WTC11 (cell line): Measurements from ENCODE around the gene APOH. TPM values are rescaled to one million over a fixed set of nuclear protein-coding genes. Genes with fewer than 3 reads are reported as not detected.
"Not testable (repeated sequence)": the region's sequence is repeated elsewhere in the genome, so short reads cannot be mapped to it uniquely, and the experiment has no call there.

Source experiments
- ATAC-seq: fragments of 200-7000 bp; cut with Tn5 transposase; 2 replicates; pipeline ENCODE4 v1.10.0; 2021; ENCODE audit warnings: mild to moderate bottlenecking, moderate library complexity
- CTCF ChIA-PET: fragments of 300-600 bp; sonication (Branson Sonifier 250); formaldehyde crosslinking; loops from one replicate; lab custom pipeline; 2021; ENCODE audit warnings: antibody characterized with exemption; lab: Charles Lee
- POLR2A ChIA-PET: fragments of 350-600 bp; sonication (Branson Sonifier 250); formaldehyde crosslinking; loops from one replicate; lab custom pipeline; 2021; ENCODE audit warnings: antibody characterized with exemption; lab: Charles Lee
- DNase-seq: peaks from one replicate; pipeline ENCODE4 v3.0.0; 2021; ENCODE audit warnings: low spot score
- H3K27ac Mint-ChIP-seq: 2 replicates; pipeline ENCODE4 v1.8.0; 2021; ENCODE audit warnings: mixed read lengths
- H3K27me3 Mint-ChIP-seq: 2 replicates; pipeline ENCODE4 v1.8.0; 2021; ENCODE audit warnings: low read depth, mild to moderate bottlenecking, moderate library complexity, mixed read lengths
- H3K36me3 Mint-ChIP-seq: 2 replicates; pipeline ENCODE4 v1.8.0; 2021; ENCODE audit warnings: mixed read lengths
- H3K4me1 Mint-ChIP-seq: 2 replicates; pipeline ENCODE4 v1.8.0; 2022; ENCODE audit warnings: mixed read lengths
- H3K4me3 Mint-ChIP-seq: 2 replicates; pipeline ENCODE4 v1.8.0; 2021; ENCODE audit warnings: mild to moderate bottlenecking, moderate library complexity, mixed read lengths
- H3K9me3 Mint-ChIP-seq: 2 replicates; pipeline ENCODE4 v1.8.0; 2021; ENCODE audit warnings: mixed read lengths
- ETV6 ChIP-seq: sonication (generic); formaldehyde crosslinking; IDR thresholded peaks from 2 replicates; pipeline ENCODE4 v1.8.1; 2022; ENCODE audit warnings: mild to moderate bottlenecking, missing genetic modification reagents
- FOXK1 ChIP-seq: sonication (generic); formaldehyde crosslinking; IDR thresholded peaks from 2 replicates; pipeline ENCODE4 v1.8.0; 2022; ENCODE audit warnings: mild to moderate bottlenecking, moderate library complexity, missing genetic modification reagents
- FOXP1 ChIP-seq: sonication (generic); formaldehyde crosslinking; IDR thresholded peaks from 2 replicates; pipeline ENCODE4 v1.8.0; 2022; ENCODE audit warnings: missing genetic modification reagents, mild to moderate bottlenecking, moderate library complexity, borderline replicate concordance
- GABPB1 ChIP-seq: sonication (generic); formaldehyde crosslinking; IDR thresholded peaks from 2 replicates; pipeline ENCODE4 v1.8.1; 2023; ENCODE audit warnings: mild to moderate bottlenecking, missing genetic modification reagents
- GRHL2 ChIP-seq: fragments of 250-450 bp; sonication (Bioruptor Pico); IDR thresholded peaks from 2 replicates; pipeline ENCODE4 v1.8.0; 2022; ENCODE audit warnings: mild to moderate bottlenecking, moderate library complexity; ENCODE audit not compliant: insufficient replicate concordance, severe bottlenecking
- IRF2 ChIP-seq: sonication (generic); formaldehyde crosslinking; IDR thresholded peaks from 2 replicates; pipeline ENCODE4 v1.8.0; 2022; ENCODE audit warnings: low read depth, missing genetic modification reagents, borderline replicate concordance
- NR1H2 ChIP-seq: sonication (generic); formaldehyde crosslinking; IDR thresholded peaks from 2 replicates; pipeline ENCODE4 v1.9.0; 2021; ENCODE audit warnings: mild to moderate bottlenecking, moderate library complexity, missing genetic modification reagents
- OVOL2 ChIP-seq: fragments of 250-450 bp; sonication (Bioruptor Pico); IDR thresholded peaks from 2 replicates; pipeline ENCODE4 v1.9.0; 2021; ENCODE audit warnings: mild to moderate bottlenecking, borderline replicate concordance
- ZNF121 ChIP-seq: sonication (generic); formaldehyde crosslinking; IDR thresholded peaks from 2 replicates; pipeline ENCODE4 v1.8.0; 2023; ENCODE audit warnings: missing genetic modification reagents
- ZNF396 ChIP-seq: fragments of 250-450 bp; sonication (Bioruptor Pico); IDR thresholded peaks from 2 replicates; pipeline ENCODE4 v1.8.0; 2021; ENCODE audit warnings: mild to moderate bottlenecking, moderate library complexity, borderline replicate concordance
- ZNF416 ChIP-seq: fragments of 250-450 bp; sonication (Bioruptor Pico); IDR thresholded peaks from 2 replicates; pipeline ENCODE4 v1.9.0; 2021; ENCODE audit warnings: mild to moderate bottlenecking, inconsistent platforms
- ZNF423 ChIP-seq: fragments of 250-450 bp; sonication (Bioruptor Pico); IDR thresholded peaks from 2 replicates; pipeline ENCODE4 v2.1.2; 2022; ENCODE audit warnings: mild to moderate bottlenecking, moderate library complexity
- total RNA-seq: library from RNA; stranded (reverse); gene quantifications from 3 replicates; pipeline ENCODE4 v1.2.3, GENCODE V29; 2021
- TF ChIP-seq, protein P1 (sequence below): fragments of 200-600 bp; IDR thresholded peaks from 2 replicates; pipeline ENCODE4 v1.8.0; 2022; ENCODE audit warnings: antibody characterized with exemption
- TF ChIP-seq, protein P2 (sequence below): sonication (generic); formaldehyde crosslinking; IDR thresholded peaks from 2 replicates; pipeline ENCODE4 v1.8.1; 2023; ENCODE audit warnings: mild to moderate bottlenecking, missing genetic modification reagents, moderate library complexity
- TF ChIP-seq, protein P3 (sequence below): fragments of 250-450 bp; sonication (Bioruptor Pico); IDR thresholded peaks from 2 replicates; pipeline ENCODE4 v2.1.2; 2022; ENCODE audit warnings: mild to moderate bottlenecking, moderate library complexity
- TF ChIP-seq, protein P4 (sequence below): sonication (generic); formaldehyde crosslinking; IDR thresholded peaks from 2 replicates; pipeline ENCODE4 v1.8.0; 2022; ENCODE audit warnings: mild to moderate bottlenecking, missing genetic modification reagents
- TF ChIP-seq, protein P5 (sequence below): sonication (generic); formaldehyde crosslinking; IDR thresholded peaks from 2 replicates; pipeline ENCODE4 v1.8.1; 2023; ENCODE audit warnings: mild to moderate bottlenecking, missing genetic modification reagents, borderline replicate concordance
- TF ChIP-seq, protein P6 (sequence below): sonication (generic); formaldehyde crosslinking; IDR thresholded peaks from 2 replicates; pipeline ENCODE4 v1.8.1; 2022; ENCODE audit warnings: mild to moderate bottlenecking, moderate library complexity, missing genetic modification reagents

Gene APOH
- total RNA-seq, 1 experiment from 2014 or later, result 1.2 TPM

DNA sequence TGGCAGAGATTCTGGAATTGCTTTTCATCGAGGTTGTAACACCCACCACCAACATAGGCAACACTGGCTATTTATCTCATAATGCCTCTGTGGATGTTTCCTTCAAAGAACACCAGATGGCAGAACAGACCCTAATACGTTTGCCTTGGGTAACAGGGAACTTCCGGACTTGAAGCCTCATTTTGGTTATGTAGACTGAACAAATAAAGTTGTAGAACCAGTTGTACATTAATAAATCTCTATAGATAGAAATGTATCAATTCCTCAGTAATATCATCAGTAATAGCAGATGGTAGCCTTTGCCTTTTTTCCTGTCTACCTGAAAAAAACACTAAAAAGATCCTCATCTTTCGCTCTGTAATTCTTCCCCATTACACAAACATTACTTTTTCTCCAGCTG is 25.9 kb upstream of the APOH start:
- Mint-ChIP-seq H3K27ac (no peak overlapping the region), H3K9me3 (no peaks in the 10 kb centered on the region), H3K27me3 (no peaks in the 10 kb centered on the region), H3K4me1 (no peaks in the 10 kb centered on the region), H3K36me3 (no peaks in the 10 kb centered on the region), H3K4me3 (no peak overlapping the region)
- TF ChIP-seq, protein P1, sequence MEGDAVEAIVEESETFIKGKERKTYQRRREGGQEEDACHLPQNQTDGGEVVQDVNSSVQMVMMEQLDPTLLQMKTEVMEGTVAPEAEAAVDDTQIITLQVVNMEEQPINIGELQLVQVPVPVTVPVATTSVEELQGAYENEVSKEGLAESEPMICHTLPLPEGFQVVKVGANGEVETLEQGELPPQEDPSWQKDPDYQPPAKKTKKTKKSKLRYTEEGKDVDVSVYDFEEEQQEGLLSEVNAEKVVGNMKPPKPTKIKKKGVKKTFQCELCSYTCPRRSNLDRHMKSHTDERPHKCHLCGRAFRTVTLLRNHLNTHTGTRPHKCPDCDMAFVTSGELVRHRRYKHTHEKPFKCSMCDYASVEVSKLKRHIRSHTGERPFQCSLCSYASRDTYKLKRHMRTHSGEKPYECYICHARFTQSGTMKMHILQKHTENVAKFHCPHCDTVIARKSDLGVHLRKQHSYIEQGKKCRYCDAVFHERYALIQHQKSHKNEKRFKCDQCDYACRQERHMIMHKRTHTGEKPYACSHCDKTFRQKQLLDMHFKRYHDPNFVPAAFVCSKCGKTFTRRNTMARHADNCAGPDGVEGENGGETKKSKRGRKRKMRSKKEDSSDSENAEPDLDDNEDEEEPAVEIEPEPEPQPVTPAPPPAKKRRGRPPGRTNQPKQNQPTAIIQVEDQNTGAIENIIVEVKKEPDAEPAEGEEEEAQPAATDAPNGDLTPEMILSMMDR, result 0 out of 2 replicates have a peak, but pooled peaks have one; percentile 34
- TF ChIP-seq ZNF121 (CRISPR knock-in tag), result no peak
- ATAC-seq (peak; percentile 75), DNase-seq (no peak)
- ChIA-PET CTCF (interaction anchor here (1.0 to 1.7 kb wide), 3 partner anchors 54 to 419 kb away, joined by 4 read pairs; no protein-coding TSS in a partner anchor), POLR2A (no interaction called here)

DNA sequence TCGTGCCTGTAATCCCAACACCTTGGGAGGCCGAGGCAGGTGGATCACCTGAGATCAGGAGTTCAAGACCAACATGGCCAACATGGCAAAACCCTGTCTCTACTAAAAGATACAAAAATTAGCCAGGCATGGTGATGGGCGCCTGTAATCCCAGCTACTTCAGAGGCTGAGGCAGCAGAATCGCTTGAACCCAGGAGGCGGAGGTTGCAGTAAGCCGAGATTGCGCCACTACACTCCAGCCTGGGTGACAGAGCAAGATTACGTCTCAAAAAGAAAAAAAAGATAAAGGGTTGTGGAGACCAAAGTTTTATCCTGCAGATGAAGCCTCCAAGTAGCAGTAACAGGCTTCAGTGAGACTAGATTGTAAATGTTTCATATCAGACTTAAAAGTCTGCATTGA is 24.2 kb upstream of the APOH start:
- H3K27me3 Mint-ChIP-seq, H3K4me3 Mint-ChIP-seq, H3K27ac Mint-ChIP-seq, H3K9me3 Mint-ChIP-seq, H3K4me1 Mint-ChIP-seq, CTCF ChIA-PET, H3K36me3 Mint-ChIP-seq, DNase-seq, POLR2A ChIA-PET, ATAC-seq: not testable (repeated sequence)

DNA sequence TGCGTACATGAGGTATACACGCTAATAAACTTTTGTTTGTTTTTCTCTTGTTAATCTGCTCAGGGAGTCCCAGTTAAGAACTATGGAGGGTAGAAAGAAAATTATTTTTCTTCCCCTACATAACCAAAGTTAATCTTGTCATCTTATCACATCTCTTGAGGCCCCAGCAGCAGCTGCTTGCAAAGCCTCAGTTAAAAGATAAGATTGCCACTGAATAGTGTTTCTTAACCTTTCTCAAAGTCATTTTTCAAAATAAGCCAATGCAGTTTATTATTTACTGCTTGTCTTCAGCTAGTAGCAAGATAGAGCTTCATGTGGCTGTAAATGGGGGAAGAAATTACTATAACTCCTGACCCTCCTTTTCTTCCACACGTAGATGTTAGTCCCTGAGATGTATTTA is 21.5 kb upstream of the APOH start:
- CTCF ChIA-PET, result interaction anchor here (1.0 kb wide), 1 partner anchor 49 kb away, joined by 3 read pairs; no protein-coding TSS in a partner anchor
- no peaks in the 10 kb centered on the region for H3K9me3 Mint-ChIP-seq
- no peaks in the 10 kb centered on the region for H3K36me3 Mint-ChIP-seq
- TF ChIP-seq FOXP1 (CRISPR knock-in tag), result no peak
- no peak for TF ChIP-seq IRF2 (CRISPR knock-in tag)
- TF ChIP-seq ZNF416 (CRISPR knock-in tag), result no peak
- TF ChIP-seq, all 79 proteins: peak for 0
- Mint-ChIP-seq H3K4me1 (no peaks in the 10 kb centered on the region), H3K27me3 (no peaks in the 10 kb centered on the region), H3K4me3 (no peak overlapping the region), H3K27ac (no peak overlapping the region)
- POLR2A ChIA-PET, result interaction anchor here (0.7 kb wide), 1 partner anchor 466 kb away, joined by 4 read pairs; no protein-coding TSS in a partner anchor
- ATAC-seq (no peak), DNase-seq (no peak)

DNA sequence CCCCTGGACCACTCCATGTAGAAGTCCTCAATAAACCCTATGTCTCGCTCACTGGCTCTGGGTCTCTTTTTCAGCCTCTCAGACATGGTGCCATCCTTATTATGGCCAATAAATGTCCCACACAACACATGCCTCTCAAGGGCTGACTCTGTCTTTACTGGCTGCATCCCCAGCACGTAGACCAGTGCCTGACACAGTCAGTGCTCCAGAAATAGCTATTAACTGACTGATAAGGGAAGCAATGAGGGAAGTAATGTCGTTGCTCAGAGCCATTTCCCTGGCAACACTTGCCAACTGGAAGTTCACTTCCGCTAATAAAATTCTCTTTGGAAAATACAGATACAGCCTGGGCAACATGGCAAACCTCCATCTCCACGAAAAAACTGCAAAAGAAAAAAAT is 19.1 kb upstream of the APOH start:
- H3K4me3 Mint-ChIP-seq, result no peak overlapping the region
- H3K27ac Mint-ChIP-seq, result no peak overlapping the region
- H3K27me3 Mint-ChIP-seq, result no peaks in the 10 kb centered on the region
- ChIA-PET POLR2A (interaction anchor here (0.6 kb wide), 1 partner anchor 297 kb away, joined by 4 read pairs; no protein-coding TSS in a partner anchor), CTCF (no interaction called here)
- H3K4me1 Mint-ChIP-seq, result no peaks in the 10 kb centered on the region
- DNase-seq, result no peak
- ATAC-seq, result no peak
- H3K36me3 Mint-ChIP-seq, result no peaks in the 10 kb centered on the region
- no peaks in the 10 kb centered on the region for H3K9me3 Mint-ChIP-seq
- TF ChIP-seq, protein P2, sequence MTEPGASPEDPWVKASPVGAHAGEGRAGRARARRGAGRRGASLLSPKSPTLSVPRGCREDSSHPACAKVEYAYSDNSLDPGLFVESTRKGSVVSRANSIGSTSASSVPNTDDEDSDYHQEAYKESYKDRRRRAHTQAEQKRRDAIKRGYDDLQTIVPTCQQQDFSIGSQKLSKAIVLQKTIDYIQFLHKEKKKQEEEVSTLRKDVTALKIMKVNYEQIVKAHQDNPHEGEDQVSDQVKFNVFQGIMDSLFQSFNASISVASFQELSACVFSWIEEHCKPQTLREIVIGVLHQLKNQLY (CRISPR knock-in tag), result no peak
- TF ChIP-seq, protein P3, sequence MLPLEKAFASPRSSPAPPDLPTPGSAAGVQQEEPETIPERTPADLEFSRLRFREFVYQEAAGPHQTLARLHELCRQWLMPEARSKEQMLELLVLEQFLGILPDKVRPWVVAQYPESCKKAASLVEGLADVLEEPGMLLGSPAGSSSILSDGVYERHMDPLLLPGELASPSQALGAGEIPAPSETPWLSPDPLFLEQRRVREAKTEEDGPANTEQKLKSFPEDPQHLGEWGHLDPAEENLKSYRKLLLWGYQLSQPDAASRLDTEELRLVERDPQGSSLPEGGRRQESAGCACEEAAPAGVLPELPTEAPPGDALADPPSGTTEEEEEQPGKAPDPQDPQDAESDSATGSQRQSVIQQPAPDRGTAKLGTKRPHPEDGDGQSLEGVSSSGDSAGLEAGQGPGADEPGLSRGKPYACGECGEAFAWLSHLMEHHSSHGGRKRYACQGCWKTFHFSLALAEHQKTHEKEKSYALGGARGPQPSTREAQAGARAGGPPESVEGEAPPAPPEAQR (CRISPR knock-in tag), result no peak
- TF ChIP-seq ETV6 (CRISPR knock-in tag), result no peak
- TF ChIP-seq GABPB1 (CRISPR knock-in tag), result no peak
- TF ChIP-seq ZNF423 (CRISPR knock-in tag), result no peak
- TF ChIP-seq GRHL2 (CRISPR knock-in tag), result no peak
- TF ChIP-seq OVOL2, result no peak
- TF ChIP-seq NR1H2 (CRISPR knock-in tag), result no peak
- no peak for TF ChIP-seq FOXK1 (CRISPR knock-in tag)
- TF ChIP-seq, protein P4, sequence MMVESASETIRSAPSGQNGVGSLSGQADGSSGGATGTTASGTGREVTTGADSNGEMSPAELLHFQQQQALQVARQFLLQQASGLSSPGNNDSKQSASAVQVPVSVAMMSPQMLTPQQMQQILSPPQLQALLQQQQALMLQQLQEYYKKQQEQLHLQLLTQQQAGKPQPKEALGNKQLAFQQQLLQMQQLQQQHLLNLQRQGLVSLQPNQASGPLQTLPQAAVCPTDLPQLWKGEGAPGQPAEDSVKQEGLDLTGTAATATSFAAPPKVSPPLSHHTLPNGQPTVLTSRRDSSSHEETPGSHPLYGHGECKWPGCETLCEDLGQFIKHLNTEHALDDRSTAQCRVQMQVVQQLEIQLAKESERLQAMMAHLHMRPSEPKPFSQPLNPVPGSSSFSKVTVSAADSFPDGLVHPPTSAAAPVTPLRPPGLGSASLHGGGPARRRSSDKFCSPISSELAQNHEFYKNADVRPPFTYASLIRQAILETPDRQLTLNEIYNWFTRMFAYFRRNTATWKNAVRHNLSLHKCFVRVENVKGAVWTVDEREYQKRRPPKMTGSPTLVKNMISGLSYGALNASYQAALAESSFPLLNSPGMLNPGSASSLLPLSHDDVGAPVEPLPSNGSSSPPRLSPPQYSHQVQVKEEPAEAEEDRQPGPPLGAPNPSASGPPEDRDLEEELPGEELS, result no peak
- TF ChIP-seq, protein P5, sequence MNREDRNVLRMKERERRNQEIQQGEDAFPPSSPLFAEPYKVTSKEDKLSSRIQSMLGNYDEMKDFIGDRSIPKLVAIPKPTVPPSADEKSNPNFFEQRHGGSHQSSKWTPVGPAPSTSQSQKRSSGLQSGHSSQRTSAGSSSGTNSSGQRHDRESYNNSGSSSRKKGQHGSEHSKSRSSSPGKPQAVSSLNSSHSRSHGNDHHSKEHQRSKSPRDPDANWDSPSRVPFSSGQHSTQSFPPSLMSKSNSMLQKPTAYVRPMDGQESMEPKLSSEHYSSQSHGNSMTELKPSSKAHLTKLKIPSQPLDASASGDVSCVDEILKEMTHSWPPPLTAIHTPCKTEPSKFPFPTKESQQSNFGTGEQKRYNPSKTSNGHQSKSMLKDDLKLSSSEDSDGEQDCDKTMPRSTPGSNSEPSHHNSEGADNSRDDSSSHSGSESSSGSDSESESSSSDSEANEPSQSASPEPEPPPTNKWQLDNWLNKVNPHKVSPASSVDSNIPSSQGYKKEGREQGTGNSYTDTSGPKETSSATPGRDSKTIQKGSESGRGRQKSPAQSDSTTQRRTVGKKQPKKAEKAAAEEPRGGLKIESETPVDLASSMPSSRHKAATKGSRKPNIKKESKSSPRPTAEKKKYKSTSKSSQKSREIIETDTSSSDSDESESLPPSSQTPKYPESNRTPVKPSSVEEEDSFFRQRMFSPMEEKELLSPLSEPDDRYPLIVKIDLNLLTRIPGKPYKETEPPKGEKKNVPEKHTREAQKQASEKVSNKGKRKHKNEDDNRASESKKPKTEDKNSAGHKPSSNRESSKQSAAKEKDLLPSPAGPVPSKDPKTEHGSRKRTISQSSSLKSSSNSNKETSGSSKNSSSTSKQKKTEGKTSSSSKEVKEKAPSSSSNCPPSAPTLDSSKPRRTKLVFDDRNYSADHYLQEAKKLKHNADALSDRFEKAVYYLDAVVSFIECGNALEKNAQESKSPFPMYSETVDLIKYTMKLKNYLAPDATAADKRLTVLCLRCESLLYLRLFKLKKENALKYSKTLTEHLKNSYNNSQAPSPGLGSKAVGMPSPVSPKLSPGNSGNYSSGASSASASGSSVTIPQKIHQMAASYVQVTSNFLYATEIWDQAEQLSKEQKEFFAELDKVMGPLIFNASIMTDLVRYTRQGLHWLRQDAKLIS (CRISPR knock-in tag), result no peak
- TF ChIP-seq ZNF121 (CRISPR knock-in tag), result no peak
- TF ChIP-seq, protein P6, sequence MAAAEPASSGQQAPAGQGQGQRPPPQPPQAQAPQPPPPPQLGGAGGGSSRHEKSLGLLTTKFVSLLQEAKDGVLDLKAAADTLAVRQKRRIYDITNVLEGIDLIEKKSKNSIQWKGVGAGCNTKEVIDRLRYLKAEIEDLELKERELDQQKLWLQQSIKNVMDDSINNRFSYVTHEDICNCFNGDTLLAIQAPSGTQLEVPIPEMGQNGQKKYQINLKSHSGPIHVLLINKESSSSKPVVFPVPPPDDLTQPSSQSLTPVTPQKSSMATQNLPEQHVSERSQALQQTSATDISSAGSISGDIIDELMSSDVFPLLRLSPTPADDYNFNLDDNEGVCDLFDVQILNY (CRISPR knock-in tag), result no peak
- TF ChIP-seq ZNF396, result no peak
